Smooth muscle cell (in vitro differentiated cells): ENCODE data around the gene FOXJ3. TPM values are rescaled to one million over a fixed set of nuclear protein-coding genes. Genes with fewer than 3 reads are reported as not detected.

Experiments used
- DNase-seq: peaks from one replicate; lab custom pipeline; 2025; ENCODE audit not compliant: unreplicated experiment; lab: John Stamatoyannopoulos, UW
- H2AFZ ChIP-seq: fragments of 200-600 bp; sonication (generic); 2 replicates; pipeline ENCODE4 v1.6.0; 2016; ENCODE audit warnings: antibody characterized with exemption, low read depth, mild to moderate bottlenecking
- H3F3A ChIP-seq: fragments of 200-600 bp; sonication (generic); 2 replicates; pipeline ENCODE4 v1.6.0; 2017; ENCODE audit warnings: antibody characterized with exemption, low read depth
- H3K27ac ChIP-seq: fragments of 200-600 bp; sonication (generic); 2 replicates; pipeline ENCODE4 v1.5.1; 2016; ENCODE audit warnings: low read depth, mild to moderate bottlenecking
- H3K27me3 ChIP-seq: fragments of 200-600 bp; sonication (generic); 2 replicates; pipeline ENCODE4 v1.6.1; 2016; ENCODE audit warnings: low read depth, mild to moderate bottlenecking
- H3K36me3 ChIP-seq: fragments of 200-600 bp; sonication (generic); 2 replicates; pipeline ENCODE4 v1.5.1; 2016; ENCODE audit warnings: low read depth
- H3K4me1 ChIP-seq: fragments of 200-600 bp; sonication (generic); 2 replicates; pipeline ENCODE4 v1.5.1; 2016; ENCODE audit warnings: low read depth
- H3K4me2 ChIP-seq: fragments of 200-600 bp; sonication (generic); 2 replicates; pipeline ENCODE4 v1.6.0; 2016; ENCODE audit warnings: mild to moderate bottlenecking
- H3K4me3 ChIP-seq: fragments of 200-600 bp; sonication (generic); 2 replicates; pipeline ENCODE4 v1.5.1; 2016; ENCODE audit warnings: mild to moderate bottlenecking
- H3K79me2 ChIP-seq: fragments of 200-600 bp; sonication (generic); 2 replicates; pipeline ENCODE4 v1.6.0; 2016; ENCODE audit warnings: low read depth, mild to moderate bottlenecking
- H3K9ac ChIP-seq: fragments of 200-600 bp; sonication (generic); 2 replicates; pipeline ENCODE4 v1.6.0; 2016; ENCODE audit warnings: low read depth
- H3K9me3 ChIP-seq: fragments of 200-600 bp; sonication (generic); replicated peaks from 2 replicates; pipeline ENCODE4 v1.5.1; 2016; ENCODE audit warnings: low read depth
- H4K20me1 ChIP-seq: fragments of 200-600 bp; sonication (generic); 2 replicates; pipeline ENCODE4 v1.6.0; 2016; ENCODE audit warnings: low read depth
- WGBS: methylation state at CpG from one replicate; pipeline ENCODE4 v1.1.7; 2016; ENCODE audit warnings: low lambda C conversion rate; 5-methylcytosine and 5-hydroxymethylcytosine counted together
- polyA plus RNA-seq: library from polyadenylated mRNA; unstranded; fragments of >200 nt; fragmentation: Nextera tagmentation; extraction: Ambion mirVana; gene quantifications from 2 replicates; pipeline ENCODE4 v1.2.1, GENCODE V29; 2016
- total RNA-seq: library from RNA; depleted of rRNA; stranded (reverse); fragments of >200 nt; gene quantifications from 2 replicates; pipeline ENCODE4 v1.2.3, GENCODE V29; 2014
- TF ChIP-seq, protein P1 (sequence below): fragments of 200-600 bp; sonication (generic); IDR thresholded peaks from 2 replicates; pipeline ENCODE4 v1.5.1; 2017; ENCODE audit warnings: borderline replicate concordance, mild to moderate bottlenecking, antibody characterized with exemption; ENCODE audit not compliant: insufficient read depth, poor library complexity, severe bottlenecking

The FOXJ3 gene
- total and polyA plus RNA-seq, 2 experiments from 2014 or later = 19.3 to 40.9 TPM

DNA sequence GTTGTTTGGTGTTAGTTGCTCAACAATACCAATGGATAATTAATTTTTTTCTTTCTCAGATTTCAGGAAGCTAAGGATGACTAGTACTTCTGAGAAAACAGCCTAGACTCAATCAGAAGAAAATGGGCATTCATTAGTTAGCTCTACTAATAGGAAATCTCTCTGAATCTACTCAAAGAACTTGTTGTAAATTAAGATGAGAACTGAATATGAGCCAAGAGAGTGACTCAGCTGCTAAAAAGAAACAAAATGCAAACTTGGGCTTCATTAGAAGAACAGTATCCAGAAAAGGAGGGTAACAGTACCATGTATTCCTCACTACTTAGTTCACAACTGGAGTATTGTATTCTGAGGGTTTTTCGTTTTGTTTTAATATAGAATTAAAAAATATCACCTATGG, 12.5 kb downstream of the FOXJ3 start:
- Histone ChIP-seq H2AFZ (no peak overlapping the region), H3K4me2 (peak overlapping the region; percentile 7), H3K36me3 (no peaks in the 10 kb centered on the region), H3K9me3 (no peaks in the 10 kb centered on the region), H3K4me3 (no peak overlapping the region), H3K27me3 (no peaks in the 10 kb centered on the region), H3K79me2 (peaks cover 99% of the 10 kb centered on the region), H3K9ac (no peak overlapping the region), H3F3A (peaks cover 6% of the 10 kb centered on the region), H3K4me1 (peaks cover 19% of the 10 kb centered on the region), H3K27ac (no peak overlapping the region), H4K20me1 (peaks cover 96% of the 10 kb centered on the region)
- TF ChIP-seq, protein P1, sequence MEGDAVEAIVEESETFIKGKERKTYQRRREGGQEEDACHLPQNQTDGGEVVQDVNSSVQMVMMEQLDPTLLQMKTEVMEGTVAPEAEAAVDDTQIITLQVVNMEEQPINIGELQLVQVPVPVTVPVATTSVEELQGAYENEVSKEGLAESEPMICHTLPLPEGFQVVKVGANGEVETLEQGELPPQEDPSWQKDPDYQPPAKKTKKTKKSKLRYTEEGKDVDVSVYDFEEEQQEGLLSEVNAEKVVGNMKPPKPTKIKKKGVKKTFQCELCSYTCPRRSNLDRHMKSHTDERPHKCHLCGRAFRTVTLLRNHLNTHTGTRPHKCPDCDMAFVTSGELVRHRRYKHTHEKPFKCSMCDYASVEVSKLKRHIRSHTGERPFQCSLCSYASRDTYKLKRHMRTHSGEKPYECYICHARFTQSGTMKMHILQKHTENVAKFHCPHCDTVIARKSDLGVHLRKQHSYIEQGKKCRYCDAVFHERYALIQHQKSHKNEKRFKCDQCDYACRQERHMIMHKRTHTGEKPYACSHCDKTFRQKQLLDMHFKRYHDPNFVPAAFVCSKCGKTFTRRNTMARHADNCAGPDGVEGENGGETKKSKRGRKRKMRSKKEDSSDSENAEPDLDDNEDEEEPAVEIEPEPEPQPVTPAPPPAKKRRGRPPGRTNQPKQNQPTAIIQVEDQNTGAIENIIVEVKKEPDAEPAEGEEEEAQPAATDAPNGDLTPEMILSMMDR = no peak
- no peak for DNase-seq
- WGBS = 36% methylated on average over 1 of the region's 1 CpG

DNA sequence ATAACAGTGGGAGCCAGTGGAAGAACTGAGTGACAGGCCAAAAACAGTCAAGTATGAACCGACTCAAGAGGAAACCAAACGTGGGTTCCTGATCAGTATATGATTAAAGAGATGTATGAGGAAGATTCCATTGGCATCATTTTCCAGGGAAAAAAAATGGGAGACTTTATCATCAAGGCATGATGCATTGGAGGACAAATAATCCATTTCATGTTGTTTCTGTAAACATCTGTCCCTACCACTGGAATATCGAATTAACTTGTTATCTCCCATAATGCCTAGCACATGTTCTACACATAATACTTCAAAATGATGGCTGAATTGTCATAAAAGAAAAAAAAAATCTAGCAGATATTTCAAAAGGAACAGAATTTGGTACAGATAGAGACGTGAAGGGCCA, 13.3 kb downstream of the FOXJ3 start:
- no peak overlapping the region for H3K9ac ChIP-seq
- no peak overlapping the region for H3K27ac ChIP-seq
- H3K27me3 ChIP-seq = no peaks in the 10 kb centered on the region
- H3K4me2 ChIP-seq = no peak overlapping the region
- no peaks in the 10 kb centered on the region for H3K36me3 ChIP-seq
- TF ChIP-seq, protein P1 = no peak
- no peak for DNase-seq
- H3K79me2 ChIP-seq = peaks cover 99% of the 10 kb centered on the region
- 90% methylated on average over 4 of the region's 4 CpGs for WGBS
- H4K20me1 ChIP-seq = peaks cover 96% of the 10 kb centered on the region
- H3K9me3 ChIP-seq = no peaks in the 10 kb centered on the region
- peaks cover 19% of the 10 kb centered on the region for H3K4me1 ChIP-seq
- H3K4me3 ChIP-seq = no peak overlapping the region
- H3F3A ChIP-seq = peaks cover 6% of the 10 kb centered on the region
- no peak overlapping the region for H2AFZ ChIP-seq

DNA sequence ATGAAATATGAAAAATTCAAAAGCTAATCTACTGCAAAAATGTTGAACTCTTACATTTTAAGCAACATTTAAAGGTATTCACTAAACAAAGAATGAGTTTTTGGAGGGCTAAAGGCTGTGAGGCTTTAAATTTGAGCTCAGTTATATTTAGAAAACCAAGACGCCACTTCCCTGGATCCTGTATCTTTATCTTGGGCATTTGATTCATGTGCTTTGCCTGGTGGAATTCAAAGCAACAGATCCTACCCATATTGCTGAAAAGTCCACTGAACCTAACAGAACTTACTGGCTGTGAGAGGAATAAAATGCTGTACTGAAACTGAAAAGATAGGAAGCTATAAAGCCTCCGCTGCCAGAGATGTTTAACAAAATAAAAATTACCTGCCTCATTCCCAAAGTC, 14.3 kb downstream of the FOXJ3 start:
- TF ChIP-seq, protein P1 = no peak
- Histone ChIP-seq H3K4me1 (peaks cover 19% of the 10 kb centered on the region), H4K20me1 (peaks cover 96% of the 10 kb centered on the region), H3K79me2 (peaks cover 99% of the 10 kb centered on the region), H3K36me3 (no peaks in the 10 kb centered on the region), H3F3A (peaks cover 6% of the 10 kb centered on the region), H2AFZ (no peak overlapping the region), H3K27me3 (no peaks in the 10 kb centered on the region), H3K4me2 (peak overlapping the region; percentile 63), H3K9ac (no peak overlapping the region), H3K9me3 (no peaks in the 10 kb centered on the region), H3K4me3 (no peak overlapping the region), H3K27ac (peak overlapping the region; percentile 39)
- no peak for DNase-seq
- WGBS = 53% methylated on average over 2 of the region's 2 CpGs

DNA sequence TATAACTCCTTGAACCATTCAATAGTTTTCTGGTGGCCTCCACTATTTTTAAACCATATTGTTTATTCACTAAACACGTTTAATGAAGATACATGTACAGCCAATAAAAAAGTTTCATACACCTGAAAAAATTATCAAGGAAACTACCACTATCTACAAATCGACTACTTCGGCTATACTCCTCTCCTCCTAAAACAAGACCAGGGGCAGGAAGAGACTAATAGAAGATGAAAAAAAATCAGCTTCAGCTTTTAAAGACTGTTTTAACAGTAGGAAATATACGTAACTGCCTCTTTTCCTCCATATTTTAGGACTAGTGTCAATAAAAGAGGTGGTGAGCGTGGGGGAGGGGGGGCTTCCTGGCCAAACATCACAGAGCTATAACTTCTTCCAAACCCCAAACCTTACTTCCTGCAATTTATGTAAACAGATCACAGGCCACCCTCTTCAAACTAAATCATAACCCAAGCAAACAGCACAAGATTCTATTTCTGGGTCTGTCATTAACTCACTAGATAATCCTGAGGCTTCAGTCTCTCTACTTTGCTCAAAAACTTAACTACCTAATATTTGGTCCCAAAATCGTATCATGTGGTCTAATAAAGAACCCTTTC, 15.1 kb downstream of the FOXJ3 start:
- Histone ChIP-seq H3K4me1 (peaks cover 19% of the 10 kb centered on the region), H3K79me2 (peaks cover 99% of the 10 kb centered on the region), H3K4me2 (peak overlapping the region; percentile 63), H3F3A (peaks cover 6% of the 10 kb centered on the region), H2AFZ (no peak overlapping the region), H3K36me3 (no peaks in the 10 kb centered on the region), H3K9me3 (no peaks in the 10 kb centered on the region), H3K27me3 (no peaks in the 10 kb centered on the region), H3K4me3 (no peak overlapping the region), H3K9ac (no peak overlapping the region), H3K27ac (peak overlapping the region; percentile 39), H4K20me1 (peaks cover 96% of the 10 kb centered on the region)
- 71% methylated on average over 6 of the region's 6 CpGs for WGBS
- TF ChIP-seq, protein P1 = no peak
- DNase-seq = no peak
